Adrenal gland (tissue), 5 donors: ENCODE measurements around the gene ANKS1B.

Experiments used
- POLR2A ChIP-seq, 2 donors: fragments of 450-650 bp; IDR thresholded peaks; one replicate each; pipeline ENCODE4 v1.6.1; 2017; ENCODE audit warnings: antibody characterized with exemption in 2 of 2, mild to moderate bottlenecking in 2 of 2, moderate library complexity in 1 of 2
- TF ChIP-seq, protein P1 (sequence below), 6 experiments: fragments of 450-650 bp in 4 of 6; fragments of 200-600 bp in 2 of 6; sonication (generic) in 1 of 6; IDR thresholded peaks; 1 replicate in 5 of 6; 2 replicates in 1 of 6; pipeline versions ENCODE4 v1.5.1 to v1.8.0; 2016 to 2021; ENCODE audit warnings: antibody characterized with exemption in 6 of 6, mild to moderate bottlenecking in 2 of 6, moderate library complexity in 1 of 6
- donor health status: DM: no; HTN: no; CAD: no.

DNA sequence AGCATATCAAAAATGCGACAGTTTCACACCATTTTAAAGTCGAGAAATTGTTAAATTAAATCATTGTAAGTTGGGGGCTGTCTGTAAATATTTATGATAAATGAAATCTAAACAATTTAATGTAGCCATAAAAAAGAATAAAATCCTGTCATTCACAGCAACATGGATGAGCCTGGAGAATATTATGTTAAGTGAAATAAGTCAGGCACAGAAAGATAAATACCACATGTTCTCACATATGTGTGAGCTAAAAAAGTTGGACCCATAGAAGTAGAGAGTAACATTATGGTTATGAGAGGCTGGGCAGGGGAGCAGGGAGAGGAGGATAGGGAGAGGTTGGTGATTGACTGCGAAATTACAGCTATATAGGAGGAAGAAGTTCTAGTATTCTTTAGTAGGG lies 201.3 kb downstream of the ANKS1B start:
- TF ChIP-seq, protein P1, sequence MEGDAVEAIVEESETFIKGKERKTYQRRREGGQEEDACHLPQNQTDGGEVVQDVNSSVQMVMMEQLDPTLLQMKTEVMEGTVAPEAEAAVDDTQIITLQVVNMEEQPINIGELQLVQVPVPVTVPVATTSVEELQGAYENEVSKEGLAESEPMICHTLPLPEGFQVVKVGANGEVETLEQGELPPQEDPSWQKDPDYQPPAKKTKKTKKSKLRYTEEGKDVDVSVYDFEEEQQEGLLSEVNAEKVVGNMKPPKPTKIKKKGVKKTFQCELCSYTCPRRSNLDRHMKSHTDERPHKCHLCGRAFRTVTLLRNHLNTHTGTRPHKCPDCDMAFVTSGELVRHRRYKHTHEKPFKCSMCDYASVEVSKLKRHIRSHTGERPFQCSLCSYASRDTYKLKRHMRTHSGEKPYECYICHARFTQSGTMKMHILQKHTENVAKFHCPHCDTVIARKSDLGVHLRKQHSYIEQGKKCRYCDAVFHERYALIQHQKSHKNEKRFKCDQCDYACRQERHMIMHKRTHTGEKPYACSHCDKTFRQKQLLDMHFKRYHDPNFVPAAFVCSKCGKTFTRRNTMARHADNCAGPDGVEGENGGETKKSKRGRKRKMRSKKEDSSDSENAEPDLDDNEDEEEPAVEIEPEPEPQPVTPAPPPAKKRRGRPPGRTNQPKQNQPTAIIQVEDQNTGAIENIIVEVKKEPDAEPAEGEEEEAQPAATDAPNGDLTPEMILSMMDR (IDR thresholded peaks at IDR 0.05), result no peak
- TF ChIP-seq POLR2A (IDR thresholded peaks at IDR 0.05), result no peak
